Epidermal melanocyte (primary cell): ENCODE measurements around the gene ANKRD33B.
"Not testable (repeated sequence)": the region's sequence is repeated elsewhere in the genome, so short reads cannot be mapped to it uniquely, and the experiment has no call there.

Experiments used
- DNase-seq: peaks from one replicate; pipeline ENCODE4 v3.0.0; 2011; ENCODE audit warnings: low spot score; ENCODE audit not compliant: insufficient read length

Gene ANKRD33B

DNA sequence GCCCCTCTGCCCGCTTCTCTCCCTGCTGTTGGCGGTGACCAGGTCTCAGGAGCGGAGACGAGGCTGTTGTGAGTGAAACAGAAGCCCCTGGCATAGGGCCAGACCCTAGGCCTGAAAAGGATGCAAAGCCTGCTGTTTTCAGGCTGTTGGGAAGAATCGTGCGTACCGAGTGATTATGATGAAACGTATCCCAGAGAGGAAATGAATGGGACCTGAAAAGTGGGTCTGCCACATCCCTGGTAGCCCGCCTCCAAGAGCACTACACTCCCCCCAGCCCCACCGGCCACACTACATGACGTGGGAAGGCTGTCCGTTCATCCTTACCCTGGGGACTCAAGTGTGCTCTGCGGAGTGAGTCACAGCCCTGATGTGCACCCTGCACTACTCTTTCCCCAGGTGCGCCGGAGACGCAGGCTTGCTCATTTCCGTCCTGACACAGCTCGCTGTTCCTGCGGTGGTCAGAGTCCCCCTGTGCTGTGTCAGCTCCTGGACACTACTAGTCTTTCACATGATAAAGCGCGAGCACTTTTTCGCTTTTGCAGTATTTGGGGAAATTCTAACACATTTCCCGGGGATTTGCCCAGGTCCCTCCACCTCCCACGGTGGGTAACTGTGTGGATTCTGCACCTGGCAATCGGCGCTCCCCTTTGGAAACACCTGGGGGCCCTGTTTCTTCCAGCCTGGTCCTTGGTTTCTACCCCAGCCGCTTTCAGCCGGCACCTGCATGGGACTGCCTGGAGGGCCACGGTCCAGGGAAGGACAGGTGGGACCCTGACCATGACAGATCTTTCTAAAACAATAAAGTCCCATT, 91.5 kb downstream of the ANKRD33B start:
- no peak for DNase-seq

DNA sequence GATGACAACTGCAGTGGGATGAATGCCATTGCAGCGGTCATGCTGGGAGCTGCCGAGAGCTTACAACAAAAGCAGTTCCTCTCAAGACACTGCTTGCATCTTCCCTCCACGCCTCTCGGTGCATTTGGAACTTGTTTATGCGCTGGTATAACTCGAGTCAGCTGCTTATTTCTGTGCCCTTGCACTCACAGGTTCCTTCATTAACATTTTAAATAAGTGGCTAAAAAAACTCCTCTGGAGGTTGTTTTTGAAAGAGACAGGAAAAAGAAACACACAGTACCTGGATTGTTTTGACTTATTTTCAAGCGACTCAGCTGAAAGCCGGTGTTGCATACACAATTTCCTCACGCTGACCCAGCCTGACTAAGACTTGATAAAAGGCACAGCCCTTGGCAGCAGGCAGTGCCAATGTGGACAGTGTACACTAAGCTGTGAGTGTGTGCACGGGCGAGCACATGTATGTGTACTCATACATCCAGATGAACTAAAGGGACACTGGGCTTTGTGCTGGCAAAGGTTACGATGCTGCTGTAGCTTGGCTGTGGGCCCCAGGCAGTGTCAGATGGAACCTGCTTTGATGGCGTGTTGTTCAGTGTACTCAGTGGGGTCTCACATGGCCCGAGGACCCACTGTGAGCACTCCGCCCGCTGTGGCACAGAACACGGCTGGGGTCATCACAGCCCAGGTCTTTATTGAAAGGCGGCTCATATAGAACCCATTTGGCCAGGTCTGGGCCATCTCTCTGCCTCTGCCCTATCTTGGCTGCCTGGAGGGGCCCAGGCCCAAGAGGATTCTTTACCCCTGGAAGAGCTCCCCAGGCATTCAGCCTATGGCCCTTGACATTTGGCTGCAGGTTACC, 92.3 kb downstream of the ANKRD33B start:
- no peak for DNase-seq

DNA sequence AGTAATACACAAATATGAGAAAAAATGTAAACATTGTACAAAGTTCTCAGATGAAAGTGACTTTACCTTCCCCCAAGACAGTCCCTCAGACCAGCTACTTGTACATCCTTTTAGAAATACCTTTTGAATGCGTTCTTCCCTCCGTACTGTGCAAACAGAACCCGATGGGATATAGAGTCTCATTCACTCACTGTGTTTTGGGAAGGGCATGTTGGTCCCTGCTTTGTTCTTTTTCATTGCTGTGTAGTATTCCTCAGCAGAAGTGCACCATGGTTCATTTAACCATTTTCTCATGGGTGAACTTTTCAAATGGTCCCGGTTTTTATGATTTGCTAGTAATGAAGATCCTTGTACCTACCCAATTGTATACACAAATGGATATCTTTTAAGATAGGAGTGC, 94.4 kb downstream of the ANKRD33B start:
- DNase-seq, result no peak

DNA sequence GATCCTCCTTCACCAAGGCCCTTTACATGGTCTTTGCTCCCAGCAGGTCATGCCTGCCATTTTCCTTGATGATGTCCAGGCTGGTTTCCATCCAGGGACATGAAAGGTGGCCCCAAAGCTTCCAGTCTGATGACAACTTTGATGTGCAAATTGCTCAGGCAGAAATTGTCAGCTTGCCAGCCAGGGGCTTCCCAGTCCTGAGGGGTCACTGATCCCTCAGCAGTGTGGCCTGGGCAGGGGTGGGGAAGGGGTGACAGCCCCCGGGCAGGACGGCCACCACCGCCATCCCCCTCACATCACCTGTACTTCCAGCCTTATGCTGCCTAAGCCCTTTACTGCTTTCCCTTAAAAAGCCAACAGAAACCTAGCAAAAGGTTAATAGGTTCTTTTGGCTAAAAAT, 96.3 kb downstream of the ANKRD33B start:
- DNase-seq, result no peak

DNA sequence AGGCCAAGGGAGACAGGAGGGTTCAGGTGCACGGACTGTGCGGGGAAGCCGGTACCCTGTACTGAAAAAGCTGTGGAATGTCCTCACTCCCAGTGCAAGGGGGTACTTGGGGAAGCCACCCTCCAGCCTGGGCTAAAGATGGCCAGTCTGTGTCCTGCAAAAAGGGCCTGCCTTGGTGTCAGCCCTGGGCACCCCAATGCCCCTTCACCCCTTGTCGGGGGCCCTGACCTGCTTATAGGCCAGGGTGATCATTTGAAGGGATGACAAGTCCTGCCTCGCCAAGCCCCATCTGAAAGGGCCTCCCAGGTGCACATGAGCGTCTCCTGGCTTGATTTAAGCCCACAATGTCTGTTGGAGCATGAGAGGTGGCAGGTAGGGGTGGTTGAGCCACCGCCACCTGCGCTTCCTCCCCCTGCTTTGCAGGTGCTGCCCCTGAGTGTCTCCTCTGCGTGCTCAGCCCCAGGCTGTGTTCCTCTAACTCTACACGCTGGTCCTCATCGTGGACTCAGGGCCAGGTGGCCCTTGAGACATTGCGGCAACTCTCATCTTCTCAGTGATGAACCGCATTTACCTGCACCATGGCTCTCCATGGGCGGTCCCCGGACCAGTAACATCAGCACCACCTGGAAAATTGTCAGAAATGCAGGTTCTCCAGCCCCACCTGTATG, 97.0 kb downstream of the ANKRD33B start:
- DNase-seq, result no peak

DNA sequence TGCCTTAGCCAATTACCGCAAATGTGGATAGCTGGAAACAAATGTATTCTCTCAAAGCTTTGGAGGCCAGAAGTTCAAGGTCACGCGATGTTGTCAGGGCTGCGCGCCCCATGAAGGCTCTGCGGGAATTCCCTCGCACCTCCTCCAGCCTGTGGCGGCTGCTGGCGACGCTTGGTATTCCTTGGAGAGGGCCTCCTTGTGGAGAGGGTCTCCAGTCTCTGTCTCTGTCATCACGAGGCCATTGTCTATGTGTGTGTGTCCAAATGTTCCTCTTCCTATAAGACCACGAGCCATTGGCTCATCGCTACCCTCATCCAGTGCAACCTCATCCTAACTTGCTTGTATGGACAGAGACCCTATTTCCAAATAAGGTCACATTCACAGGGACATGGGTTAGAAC, 97.5 kb downstream of the ANKRD33B start:
- DNase-seq, result no peak

DNA sequence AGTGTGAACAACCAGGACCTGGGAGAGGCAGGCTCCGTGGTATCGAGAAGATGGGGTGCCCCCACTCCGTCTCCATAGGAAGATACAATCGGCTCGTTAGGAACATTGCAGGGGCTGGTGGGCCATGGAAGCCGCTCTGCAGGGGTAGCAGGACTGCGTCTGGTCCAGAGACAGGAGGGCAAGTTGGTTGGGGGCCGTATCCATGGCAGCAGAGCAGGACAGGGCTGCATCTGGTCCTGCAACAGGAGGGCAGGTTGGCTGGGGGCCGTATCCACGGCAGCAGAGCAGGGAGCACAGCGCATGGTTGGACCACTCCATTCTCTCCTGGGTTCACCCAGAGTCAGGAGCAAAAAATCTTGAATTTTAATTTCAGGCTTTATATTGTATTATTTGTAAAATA, 98.2 kb downstream of the ANKRD33B start:
- DNase-seq, result no peak

DNA sequence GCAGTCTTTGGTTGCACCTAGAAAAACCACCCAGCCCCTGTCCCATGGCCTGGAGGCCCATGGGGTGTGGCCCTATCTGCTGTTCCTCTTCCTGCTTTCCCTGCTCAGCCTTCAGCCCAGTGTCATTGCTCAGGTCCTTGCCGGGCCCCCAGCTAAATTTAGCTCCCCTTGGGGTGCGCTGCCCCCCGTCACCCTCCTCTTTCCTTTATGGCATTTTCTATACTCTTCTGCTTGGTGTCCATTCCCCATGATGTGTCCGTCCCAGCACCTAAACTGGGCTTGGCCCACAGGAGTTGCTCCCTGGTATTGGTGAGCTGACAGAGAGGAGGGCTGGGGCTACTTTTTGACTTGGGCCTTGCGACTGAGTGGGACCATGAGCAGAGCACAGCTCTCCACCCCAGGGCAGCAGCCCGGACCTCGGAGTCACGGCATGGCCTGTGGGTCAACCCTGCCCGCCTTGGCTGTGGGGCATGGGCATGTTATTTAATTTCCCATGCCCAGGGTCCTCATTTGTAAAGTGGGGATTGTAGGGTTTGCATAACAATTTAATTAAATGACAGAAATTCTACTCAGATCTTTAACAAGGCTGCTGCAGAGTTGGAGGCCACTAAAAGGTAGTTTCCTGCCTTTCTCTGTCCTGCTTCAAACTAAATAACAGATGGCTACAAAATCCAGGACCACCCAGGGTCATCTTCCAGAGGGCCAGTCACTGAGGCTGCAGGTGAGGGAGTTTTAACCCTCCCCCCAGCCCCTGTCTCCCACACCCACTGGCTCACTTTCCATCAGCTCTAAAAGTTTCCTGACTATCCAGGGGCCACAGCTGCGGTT, 99.0 kb downstream of the ANKRD33B start:
- DNase-seq, result no peak

DNA sequence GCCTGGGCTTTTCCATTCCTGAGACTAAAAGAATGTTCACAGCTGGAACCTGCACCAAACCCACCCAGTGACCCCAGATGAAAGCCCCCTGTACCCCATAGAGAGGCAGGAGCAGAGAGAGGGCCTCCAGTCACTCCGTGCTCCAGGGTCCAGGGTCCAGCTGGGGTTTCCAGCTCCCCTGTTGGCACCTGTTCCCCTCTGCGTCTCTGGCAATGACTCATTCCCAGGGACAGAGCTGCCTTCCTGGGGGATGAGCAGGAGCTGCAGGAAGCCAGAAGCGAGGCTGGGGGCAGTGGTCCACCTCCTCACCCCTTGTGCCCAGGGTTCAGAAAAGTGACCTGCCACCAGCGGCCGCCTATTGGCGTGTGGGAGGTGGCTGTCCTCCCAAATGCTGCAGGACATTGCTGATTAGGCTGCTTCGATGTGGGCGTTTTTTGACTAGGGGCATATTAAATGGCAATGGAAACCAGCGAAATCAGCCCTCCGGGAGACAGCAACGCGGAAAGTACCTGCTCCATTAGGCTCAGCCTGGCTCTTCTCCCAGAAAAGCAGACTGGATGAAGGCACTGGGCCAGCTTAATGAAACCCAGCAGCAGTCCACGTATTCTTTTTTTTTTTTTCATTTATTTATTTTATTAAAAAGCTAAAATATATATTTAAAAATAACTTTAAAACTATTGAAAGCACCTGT, 99.8 kb downstream of the ANKRD33B start:
- DNase-seq, result no peak

DNA sequence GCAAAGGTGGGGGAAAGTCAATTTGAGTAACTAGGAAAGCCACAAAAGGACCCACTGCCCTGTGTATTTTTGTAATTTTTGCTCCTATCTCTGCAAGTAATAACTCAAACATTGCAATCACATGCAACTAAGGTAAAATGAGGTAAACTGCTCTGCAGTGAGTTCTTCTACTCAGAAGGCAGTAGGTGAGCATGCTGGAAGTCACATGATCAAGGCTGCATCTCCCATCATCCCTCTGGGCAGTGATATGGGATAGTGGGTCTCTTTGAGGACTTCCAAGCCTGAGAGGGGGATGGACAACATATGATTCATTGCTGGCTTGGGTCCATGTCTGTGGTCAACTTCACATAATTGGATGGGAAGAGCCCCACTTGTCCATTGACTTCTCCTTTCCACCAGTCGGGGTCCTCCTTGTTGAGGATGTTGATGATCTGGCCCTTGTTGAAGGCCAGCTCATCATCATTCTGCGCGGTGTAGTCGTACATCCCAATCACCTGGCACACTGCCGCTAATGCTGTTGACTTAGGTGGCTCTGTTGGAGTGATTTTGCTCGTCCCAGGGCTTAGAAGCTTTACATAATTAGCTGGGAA, 100.4 kb downstream of the ANKRD33B start:
- DNase-seq, result not testable (repeated sequence)

DNA sequence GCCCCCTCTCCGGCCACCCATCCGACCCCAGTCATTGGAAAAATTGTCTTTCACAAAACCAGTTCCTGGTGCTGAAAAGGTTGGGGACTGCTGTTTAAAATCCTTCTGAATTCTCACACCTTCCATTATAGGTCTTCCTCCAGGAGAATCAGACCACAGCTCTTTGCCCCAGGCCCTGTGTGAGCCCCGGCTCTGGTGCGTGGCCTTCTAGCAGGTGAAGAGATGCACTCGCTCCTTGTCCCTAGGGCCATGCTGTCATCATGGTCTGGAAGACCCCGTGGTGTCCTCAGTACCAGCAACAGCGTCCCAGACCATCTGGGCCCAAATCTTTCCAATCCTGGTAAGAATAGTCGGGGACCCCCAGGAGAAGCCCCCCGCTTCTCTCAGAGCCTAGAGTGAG, 101.9 kb downstream of the ANKRD33B start:
- no peak for DNase-seq

DNA sequence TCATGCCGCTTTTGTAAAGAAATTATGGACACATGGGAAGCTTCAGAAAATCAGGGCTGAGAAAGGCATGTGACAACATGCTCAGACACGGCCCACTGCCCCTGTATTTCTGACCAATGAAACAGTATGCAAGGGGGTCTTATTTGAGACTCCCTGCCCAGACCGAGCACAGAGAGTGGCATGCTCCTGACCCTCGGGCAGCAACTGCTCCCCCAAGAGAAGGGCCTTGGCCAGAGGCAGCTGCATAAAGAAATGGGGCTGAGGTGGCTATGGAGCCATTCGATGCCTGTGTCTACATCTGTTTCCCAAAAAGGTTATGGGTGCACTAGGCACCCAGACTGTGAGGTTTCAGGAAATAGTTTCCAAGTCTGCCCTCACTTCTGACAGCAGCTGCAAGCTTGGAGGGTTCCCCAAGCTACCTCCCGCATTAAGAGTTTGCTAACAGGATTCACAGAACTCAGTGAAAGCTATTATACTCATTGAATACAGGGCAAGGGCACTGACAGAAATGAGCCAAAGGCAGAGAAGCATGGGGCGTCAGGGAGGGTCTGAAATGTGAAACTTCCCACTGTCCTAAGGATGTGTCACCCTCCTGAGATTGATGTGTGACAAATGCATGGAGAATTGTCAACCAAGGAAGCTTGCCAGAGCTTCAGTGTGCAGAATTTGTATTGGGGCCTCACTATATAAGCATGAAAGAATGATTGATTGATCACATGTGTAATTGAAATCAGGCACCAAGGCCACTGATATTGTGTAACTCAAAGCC, 102.8 kb downstream of the ANKRD33B start:
- DNase-seq, result no peak

DNA sequence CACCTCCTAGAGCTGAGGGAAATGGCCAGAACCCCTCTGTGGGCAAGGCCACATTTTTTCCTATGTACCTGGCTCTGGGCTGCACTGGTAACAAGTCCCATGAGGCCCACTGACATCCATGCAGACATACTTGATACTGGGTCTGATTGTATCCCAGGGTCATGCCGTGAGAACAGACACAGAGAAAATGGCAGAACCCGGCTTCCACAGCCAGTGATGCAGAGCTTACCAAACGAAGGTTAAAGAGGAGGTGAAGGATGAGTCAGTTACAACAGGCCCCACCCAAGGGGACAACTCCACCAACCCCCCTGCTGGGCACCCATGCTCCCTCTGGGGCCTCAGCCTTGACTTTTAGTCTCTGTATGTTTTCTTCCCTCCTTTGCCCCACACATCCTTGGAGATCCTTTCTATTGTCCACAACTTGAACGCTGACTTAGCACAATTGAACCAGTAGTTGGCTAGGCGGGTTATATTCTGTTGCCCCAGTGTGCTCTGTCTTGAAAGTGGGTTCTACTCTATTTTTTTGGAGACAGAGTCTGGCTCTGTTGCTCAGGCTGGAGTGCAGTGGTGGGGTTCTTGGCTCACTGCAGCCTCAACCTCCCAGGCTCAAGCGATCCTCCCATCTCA, 103.7 kb downstream of the ANKRD33B start:
- DNase-seq, result no peak

DNA sequence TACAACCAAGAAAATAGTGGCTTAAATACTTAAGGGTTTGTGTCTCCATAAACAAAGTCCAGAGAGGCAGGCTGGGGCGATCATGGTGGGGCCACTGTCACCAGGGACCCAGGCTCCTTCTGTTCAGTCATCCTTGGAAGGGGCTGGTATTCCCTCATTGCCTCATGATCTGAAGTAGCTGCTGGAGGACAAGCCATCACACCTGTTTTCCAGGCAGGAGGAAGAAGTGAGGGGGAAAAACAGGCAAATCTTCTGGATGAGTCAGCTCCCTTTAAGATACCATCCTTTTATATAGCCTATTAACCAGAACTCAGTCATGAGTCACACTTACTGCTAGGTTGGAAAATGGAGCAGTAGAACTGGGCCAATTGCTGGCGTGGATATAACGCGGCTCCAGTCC, 104.8 kb downstream of the ANKRD33B start:
- no peak for DNase-seq

DNA sequence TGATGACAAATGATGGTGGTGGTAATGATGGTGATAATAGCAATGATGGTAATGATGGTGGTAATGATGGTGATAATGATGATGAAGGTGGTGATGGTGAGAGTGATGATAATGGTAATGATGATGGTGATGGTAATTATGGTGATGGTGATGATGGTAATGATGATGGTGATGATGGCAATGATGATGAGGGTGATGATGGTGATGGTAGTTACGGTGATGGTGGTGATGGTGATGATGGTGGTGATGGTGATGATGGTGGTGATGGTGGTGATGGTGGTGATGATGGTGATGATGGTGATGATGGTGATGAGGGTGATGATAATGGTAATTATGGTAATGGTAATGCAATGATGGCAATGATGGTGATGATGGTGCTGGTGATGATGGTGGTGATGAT, 106.1 kb downstream of the ANKRD33B start:
- DNase-seq, result no peak

DNA sequence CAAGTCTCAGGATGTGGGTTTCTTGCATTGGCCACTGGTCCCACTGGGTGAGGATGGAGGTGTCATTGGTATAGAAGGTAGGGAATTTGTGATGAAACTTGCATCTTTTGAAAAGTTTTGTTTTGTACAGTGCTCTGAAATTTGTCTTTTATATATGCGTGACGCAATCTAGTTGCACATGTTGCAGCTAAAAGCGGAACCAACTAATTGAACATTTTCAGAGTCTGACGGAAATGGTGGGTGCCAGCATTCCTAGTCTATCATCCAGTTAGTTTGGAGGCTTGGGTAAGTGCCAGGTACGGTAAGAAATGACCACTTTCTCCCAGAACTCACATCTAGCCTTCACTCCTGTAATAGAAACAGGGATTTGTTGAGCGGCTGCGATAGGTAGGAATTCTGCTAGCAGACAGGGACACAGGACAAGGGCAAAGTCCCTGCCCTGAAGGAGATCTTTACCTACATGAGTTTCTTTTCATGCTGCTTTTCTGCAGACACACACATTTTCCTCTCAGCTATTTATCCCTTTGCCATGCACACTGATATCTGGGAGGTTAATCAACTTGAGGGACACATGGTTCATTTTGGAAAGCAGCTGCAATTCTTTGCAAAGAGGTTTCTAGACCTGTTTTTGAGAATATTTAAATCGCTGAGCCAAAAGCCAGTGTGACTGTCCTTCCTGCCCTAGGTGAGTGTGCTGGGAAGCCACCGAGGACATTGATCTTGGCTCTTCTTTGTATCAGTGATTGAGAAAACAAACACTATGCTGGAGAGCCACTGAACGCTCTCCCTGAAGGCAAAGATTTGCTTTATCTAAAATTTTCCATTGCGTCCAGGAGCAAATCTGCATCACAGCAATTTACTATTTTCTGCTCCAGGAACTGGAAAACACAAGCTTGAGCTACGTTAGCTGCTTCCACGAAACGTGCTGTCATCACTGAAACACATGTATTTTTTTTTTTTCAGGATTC, 107.5 kb downstream of the ANKRD33B start:
- DNase-seq, result no peak

DNA sequence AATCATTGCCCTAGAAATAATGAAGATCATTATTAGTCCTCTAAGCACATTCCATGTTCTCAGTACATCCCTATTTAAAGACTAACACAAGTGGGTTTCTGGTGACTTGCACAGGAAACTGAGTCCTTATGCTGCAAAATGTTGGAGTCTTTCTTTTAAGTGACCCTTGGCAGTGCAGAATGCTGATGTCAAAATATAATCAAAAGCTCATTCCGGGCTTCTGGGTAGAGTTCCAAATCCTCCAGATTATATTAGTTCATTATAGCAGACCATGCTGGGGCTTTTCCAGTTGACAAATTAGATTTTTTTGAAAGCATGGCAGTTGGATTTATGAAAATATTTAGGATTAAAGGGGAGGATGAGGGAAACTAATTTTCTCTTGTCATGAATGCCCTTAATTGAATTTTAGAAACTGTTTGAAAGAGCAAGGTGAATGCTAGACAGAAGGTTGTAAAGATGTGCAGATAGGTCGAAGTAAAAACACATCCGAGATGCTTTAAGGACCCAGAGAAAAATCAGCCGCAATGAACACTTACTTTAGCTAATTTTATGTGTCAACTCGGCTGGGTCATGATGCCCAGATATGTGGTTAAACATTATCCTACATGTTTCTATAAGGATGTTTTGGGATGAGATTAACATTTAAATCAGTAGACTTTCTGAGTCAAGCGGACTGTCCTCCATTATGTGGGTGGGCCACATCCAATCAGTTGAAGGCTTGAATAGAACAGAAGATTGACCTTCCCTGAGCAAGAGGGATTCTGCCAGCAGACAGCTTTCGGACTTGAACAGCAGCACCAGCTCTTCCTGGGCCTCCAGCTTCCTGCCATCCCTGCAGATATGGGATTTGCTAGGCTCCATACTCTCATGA, 108.5 kb downstream of the ANKRD33B start:
- no peak for DNase-seq
